HG02588 (cell line): Measurements from ENCODE around the gene GSE1.
A peak's percentile ranks its signal among the peaks of the same experiment; 100 is the strongest.

ENCODE experiments used
- ATAC-seq: cut with Tn5 transposase; IDR thresholded peaks from one replicate; pipeline ENCODE4 v1.9.1; 2021; ENCODE audit warnings: mild to moderate bottlenecking, moderate library complexity; ENCODE audit not compliant: unreplicated experiment

The GSE1 gene

DNA sequence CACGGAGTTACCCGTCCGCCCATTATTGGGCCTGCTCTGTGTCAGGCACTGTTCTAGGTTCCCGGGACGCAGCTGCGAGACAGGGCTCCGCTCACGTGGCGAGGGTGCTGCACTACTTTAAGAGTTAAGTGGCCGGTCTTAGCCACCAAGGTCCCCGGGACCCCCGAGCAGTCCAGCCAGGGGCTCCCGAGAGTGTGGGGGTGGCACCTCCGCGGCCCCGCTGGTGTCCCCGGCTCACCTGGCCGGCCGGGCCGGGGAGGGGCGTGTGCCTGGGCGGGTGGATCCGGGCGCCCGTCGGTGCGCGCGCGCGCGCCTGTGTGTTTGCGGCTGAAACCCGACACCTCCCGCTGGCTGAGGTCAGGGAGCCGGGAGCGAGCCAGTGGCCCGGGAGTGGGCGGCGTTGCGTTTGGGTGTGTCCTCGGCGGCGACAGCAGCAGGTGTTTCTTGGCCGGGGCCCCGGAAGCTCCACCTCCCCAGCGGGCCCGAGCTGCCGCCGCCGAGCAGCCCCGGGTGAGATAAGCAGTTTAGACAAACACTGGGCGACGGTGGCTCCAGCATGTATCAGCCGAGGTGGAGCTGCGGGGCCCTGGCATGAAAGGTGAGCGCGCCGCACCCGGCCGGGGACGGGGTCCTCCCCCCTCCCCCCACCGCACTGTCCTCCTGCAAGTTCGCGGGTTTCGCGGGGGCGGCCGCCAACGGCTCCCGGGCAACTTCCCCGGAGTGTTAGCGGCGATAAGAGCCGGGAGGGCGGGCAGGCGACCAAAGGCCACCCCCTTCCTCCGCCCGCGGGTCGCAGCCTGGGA lies at the start of gene GSE1:
Gene GSE1, plus strand, starts transcription at position 522 of the 803 bp plus-strand sequence. Its CDS starts 70 bp downstream, at position 592.
- peak; percentile 39 for ATAC-seq

DNA sequence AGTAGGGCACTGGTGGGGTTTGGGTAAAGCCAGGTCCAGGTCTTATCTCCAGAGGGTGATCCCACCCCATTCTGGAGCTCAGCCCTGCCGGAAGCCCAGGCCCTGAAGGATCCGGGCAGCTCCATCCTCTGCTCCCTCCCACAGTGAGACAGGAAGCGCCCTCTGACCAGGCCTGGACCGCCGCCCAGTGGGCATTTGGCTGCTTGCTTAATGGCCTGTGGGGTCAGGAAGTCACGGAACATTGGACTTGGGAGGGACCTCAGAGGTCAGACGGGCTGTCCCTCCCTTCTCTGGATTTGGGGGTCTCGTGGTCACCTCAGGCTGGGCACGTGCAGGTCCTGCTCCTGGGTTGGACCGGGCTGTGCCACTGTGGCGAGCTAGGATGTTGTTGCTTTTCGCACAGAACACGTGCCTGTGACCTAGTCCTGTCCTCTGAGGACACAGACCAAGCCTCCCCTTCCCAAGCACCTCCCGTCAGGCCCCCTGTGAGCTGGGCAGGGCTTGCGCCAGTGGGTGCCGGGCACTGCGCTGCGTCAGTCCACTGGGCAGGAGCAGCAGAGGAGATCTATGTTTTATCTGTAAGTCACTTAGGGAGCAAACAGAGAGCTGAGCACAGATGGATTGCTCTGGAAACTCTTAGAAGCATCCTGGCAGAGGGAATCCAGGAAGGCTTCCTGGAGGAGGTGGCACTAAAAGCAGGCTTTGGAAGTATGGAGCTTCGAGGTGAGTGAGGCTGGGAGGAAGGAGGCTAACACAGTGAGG lies 49.4 kb upstream of the GSE1 start:
- ATAC-seq, result no peak

DNA sequence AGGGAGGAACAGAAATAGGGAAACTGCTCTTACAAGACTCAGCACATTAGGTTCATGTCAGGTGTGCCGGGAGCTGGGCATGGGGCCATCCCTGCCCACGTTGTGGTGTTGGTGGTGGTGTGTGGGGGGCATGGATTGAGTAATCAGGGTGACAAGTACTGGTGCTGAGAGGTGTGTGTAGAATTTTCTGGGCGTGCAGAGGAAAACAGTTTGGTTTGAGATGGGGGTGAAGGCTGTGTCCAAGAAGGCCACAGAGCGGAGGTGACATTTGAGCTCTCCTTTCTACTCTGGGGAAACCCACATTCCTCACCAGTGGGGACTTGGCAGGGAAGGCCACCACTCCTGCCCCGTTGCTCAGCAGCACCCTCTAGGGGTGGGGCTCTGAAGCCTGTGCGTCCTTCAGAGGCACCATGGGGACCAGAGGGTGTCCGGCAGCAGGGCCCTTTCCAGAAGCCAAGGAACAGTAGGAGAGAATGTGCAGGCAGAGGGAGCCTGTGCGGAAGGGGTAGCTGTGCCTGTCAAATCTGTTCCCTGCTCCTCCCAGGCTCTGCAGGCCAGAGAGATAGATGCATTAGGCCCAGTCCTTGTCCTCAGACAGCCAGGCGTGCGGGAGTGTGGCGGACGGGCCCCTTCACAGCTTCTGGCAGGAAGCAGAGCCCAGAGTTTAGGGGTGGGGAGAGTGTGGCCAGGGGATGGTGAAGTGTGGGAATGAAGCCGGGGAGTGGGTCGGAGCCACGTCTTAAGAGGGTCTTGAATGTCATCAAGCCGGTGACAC lies 48.7 kb upstream of the GSE1 start:
- no peak for ATAC-seq

DNA sequence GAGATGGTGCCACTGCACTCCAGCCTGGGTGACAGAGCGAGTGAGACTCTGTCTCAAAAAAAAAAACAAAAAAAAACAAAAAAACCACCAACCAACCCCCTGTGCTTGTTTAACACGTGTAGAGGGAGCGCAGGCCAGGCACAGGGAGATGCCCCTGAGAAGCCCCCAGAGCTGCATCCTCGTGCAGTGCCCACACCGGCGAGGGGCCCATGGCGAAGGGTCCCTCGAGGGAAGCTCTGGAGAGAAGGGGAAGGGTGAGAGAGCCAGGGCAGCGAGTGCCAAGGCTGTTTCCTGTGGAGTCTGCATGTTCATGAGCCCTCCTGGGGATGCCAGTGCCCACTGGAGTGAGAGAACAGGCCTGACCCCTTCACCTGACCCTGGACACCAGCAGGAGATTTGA lies 47.8 kb upstream of the GSE1 start:
- ATAC-seq, result no peak

DNA sequence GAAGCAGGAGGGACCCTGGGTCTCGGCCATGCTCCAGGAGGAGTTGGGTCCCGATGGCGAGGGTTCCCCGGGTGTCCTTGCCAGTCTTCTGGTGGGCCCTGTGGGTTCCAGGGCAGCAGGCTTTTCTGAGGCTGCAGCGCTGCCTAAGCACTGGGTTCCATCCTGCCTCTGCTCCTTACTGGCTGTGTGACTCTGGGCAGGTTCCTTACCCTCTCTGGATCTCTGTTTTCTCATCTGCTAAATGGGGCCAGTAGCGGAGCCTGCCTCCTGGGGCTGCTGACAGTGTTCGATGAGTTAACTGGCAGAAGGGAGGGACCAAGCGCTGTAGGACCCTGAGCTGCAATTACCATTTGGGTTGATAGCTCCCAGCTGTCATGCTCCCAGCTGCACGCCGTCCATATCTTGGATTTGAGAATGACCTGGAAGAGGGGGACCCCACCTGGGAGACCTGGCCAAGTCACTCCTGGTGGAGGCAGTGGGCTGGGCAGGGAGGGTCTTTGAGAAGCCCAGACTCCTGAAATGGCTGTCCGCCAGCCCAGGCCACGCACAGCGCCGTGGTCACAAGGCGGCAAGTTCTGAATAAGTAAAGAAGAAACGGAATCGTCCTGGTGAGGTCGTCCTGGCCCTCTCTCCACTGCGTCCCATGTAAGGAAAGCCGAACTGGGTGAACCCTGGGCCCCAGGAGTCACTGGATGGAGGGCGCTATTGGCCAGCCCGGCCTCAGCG lies 47.2 kb upstream of the GSE1 start:
- ATAC-seq, result no peak

DNA sequence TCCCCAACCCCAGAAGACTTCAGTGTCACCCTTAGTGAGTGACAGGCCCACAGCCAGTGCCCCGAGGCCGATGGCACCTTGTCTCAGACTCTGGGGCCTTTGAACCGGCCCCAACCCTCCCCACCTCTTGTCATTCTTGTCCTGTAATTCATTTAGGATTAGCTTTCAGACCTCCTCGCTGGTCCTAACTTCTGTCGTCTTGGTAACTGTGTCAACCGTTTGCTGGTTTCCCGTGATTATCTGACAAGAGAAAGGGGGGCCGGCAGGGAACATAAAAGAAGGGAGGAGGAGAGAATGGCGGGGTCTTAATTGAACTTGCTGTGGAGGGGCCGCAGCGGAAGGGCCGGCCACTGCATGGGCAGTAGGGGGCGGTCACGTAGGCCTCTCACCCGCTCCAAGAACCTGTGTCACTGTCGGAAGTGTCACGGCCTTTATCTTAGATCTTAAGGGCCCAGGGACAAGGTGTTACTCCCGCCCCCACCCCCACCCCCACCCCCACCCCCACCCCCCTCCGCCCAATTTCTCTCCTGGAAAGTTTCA lies 46.5 kb upstream of the GSE1 start:
- ATAC-seq, result no peak

DNA sequence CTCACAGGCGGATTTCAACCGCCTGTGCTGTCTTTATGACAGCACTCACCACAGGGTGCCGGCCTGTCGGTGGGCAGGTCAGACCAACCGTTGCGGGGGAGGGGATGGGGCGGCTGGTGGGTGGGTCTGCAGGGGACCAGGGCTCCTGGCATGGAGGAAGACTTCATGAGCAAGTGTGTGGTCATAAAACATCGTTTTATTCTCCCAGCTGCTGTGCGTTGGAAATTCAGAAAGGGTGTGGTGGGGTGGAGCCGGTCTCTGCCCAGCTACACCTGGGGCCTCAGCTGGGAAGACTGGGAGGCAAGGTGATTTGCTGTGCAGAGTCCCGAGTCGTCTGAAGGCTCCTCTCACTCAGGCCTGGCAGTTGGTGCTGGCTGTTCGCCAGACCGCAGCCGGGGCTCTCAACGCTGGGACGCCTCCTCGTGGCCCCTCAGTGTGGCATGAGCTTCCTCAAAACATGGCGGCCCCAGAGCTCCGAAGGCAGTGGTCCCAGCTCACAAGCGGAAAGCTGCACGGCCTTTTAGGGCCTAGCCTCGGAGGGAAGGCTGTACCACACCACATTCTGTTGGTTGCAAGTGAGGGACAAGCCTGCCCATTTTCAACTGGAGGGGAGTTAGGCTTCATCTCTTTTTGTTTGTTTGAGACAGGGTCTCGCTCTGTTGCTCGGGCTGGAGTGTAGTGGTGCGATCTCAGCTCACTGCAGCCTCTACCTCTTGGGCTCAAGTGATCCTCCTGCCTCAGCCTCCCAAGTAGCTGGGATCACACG lies 45.8 kb upstream of the GSE1 start:
- ATAC-seq, result no peak

DNA sequence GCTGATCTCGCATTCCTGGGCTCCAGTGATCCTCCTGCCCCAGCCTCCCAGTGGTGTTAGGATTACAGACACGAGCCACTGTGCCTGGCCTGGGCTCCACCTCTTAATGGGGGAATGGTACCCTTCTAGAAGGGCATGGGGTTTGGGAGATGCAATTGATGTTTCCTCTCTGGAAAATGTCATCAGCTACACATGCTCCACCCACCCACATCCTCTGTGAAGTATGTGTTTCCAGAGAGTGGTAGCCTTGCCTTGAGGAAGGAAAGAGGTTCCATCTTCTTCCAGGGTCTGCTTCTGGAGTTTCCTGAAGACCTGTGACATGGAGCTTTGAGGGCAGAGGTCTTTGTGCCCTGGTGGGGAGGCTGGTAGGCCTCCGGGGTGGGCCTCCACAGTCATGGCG lies 45.2 kb upstream of the GSE1 start:
- ATAC-seq, result no peak

DNA sequence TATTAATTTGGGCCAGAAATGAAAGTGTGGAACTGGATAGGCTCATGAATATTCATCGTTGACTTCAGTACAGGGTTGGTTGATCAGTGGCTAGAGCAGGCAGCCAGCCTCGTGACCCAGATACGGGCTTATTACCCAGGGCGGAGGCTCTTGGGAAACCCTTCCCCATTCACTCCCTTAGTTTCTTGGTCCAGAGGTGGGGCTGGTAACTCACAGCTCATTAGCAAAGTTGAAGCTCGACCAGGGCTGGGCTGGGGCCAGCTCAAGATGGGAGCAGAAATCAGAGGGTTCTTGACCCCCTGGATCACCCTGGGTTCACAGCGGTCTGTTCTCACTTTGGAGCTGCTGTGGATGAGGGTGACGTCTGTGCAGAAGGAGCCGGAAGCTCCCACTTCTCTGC lies 44.6 kb upstream of the GSE1 start:
- ATAC-seq, result no peak

DNA sequence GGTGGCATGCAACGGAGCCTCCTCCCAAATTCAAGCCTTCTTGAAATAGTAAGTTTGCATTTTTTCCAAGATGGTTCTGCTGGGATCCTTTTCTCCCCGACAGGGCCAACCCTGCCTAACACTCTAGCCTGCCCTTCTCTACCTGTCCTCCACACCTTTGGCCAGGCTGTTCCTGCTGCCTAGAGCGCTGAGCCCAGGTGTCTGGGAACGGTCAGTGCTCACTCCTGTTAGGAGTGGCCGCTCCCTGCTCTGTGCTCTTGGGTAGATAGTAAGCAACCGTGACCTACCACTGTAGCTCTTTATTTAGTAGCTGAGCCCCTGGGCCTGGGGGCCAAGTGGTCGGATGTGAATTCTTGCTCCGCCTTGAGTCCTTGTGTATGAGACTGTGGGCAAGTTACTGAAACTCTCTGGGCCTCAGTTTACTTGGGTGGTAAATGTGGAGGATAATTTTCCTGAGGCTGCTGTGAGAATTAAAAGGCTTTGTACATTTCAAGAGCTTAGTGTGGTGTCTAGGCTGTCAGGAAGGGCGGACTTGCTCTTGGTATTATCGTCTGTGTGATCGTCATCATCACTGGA lies 44.0 kb upstream of the GSE1 start:
- ATAC-seq, result no peak

DNA sequence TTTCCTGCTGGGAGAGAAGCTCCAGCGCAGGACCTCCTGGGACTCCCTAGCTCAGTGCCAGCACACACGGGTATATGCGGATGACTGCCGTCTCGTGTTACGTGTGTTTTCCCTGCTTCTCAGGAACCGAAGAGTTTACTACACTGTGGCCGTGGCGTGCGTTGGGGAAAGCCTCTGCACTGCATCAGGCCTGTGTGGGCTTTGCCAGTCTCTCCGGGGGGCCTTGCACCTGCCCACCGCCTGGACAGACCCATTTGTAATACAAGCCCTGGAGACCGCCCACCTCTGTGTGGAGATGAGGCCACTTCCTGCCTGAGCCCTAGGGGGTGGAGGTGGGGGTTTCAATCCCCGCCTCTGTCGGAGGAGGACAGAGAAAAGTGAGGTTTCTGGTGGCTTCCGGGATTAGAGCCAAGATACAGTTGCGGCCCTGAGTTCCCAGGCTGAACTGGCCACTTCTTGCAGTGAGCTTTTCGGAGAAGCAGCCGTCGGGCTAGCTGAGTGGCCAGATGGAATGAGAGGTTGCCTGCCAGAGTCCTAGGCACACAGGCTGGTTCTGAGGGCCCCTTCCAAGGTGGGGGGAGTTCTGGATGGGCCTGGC lies 43.4 kb upstream of the GSE1 start:
- peak; percentile 53 for ATAC-seq

DNA sequence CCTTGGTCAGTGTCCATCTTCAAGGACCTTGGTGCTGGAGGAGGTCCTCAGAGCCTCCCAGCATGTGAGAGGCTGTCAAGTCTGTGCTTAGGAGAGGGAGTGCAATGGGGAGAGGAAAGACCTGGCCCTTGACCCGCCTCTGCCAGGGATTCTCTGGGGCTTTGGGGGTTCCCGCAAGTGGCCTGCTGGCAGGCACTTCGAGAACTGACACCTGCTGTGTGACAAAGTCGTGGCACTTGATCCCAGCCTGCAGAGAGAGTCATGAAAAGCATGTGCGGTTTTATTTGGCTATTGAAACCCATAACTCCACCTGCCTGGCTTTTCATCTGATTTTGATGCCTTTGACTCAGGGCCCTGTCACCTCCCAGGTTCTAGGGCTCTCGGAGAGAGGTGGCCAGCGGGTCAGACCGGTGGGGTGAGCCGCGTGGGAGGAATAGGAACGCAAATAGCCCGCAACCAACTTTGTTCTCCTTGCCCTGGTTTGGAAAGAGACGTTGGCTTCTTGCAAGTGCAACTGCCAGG lies 42.8 kb upstream of the GSE1 start:
- peak; percentile 22 for ATAC-seq

DNA sequence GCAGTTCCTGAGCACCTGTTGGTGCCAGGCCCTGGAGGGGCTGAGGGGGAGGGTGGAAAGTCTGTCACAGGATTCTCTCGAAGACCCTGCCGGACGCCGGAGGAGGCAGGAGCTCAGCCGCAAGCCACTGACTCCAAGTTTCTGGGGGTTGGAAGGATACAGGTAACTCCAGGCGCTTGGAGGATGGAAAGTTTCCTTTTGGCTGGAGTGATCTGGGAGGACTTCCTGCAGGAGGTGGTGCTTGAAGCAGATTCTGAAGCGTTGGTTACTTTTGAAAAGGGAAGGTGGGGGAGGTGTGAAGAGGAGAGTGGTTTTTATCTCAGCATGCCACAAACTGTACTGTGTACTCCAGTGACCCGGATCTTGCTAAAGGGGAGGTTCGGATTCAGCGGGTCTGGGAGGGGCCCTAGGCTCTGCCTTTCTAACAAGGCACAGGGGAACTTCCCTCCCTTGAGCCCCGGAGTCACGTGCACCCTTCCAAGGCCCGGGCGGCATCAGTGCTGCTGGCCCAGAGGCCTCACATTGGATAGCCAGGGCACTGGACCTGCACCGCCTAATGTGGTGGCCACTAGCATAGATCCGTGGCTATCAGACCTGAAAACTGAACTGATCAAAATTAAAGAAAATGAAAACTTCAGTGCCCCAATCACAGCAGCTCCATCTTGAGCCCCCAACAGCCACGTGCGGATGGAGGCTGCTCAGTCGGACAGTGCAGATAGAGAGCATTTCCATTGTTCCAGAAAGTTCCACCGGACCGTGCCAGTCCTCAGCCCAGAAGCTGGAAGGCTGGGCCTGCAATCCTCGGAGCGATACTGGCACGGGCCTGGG lies 42.2 kb upstream of the GSE1 start:
- ATAC-seq, result peak; percentile 33

DNA sequence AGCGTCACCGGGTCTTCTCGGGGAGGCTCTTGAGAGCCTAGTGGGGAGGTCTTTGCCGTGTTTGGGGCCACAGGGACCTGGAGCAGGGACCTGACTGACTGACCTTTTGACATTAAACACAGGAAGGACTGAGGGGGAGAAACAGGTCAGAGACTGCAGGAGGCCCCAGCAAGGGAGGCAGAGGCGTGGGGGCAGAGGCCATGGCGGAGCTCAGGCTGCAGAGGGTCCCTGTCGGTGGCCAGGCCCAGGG lies 41.6 kb upstream of the GSE1 start:
- ATAC-seq, result no peak

DNA sequence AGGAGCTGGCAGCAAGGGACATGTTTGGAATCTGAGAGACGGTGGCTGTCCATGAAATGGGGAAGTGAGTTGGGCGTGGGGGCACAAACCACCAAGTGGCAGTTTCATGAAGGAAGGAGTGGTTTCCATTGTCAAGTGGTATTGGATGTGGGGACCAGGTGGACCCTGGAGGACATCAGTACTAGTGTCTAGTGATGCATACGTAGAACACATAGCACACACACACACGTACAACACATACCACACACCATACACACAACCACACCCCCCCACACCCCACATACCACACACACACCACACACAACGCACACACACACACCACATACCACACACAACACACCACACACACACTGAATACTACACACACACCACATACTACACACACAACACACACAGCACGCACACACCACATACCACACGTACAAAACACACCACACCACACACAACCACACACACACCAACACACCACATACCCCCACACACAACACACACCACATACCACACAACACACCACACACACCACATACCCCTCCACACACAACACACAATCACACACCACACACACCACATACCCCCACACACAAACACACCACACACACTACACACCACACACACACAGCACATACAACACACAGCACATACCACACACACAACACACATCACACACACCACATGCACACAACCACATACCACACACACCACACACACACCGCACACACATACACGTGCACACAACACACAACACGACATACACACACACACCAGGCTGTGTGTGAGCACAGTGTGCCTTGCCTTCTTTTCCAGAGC lies 41.1 kb upstream of the GSE1 start:
- no peak for ATAC-seq

DNA sequence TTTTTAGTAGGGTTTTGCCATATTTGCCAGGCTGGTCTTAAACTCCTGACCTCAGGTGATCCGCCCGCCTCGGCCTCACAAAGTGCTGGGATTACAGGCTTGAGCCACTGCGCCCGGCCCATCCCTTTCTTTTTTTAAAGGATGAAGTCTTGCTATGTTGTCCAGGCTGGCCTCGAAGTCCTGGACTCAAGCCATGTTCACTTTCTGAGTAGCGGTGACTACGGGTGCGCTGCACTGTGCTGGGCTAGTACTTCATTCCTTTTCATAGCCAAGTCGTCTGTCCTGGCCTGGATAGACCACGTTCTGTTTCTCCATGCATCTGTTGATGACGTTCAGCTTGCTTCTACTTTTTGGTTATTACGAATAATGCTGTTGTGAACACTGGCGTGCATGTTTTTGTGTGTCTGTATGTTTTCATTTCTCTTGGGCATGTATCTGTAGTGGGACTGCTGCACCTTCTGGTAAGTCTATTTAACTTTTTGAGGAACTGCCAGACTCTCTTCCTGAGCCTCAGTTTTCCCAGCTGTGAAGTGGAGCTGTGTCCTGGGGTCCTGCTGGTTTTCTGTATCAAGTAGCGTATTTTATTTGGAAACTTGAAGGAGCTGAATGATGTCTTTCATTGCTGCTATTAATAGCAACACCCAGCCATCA lies 40.0 kb upstream of the GSE1 start:
- no peak for ATAC-seq
